Small intestine (tissue), 7 donors: ENCODE results near the gene FOXD4L3. TPM values are rescaled to one million over a fixed set of nuclear protein-coding genes. Genes with fewer than 3 reads are reported as not detected.
"Not testable (repeated sequence)": the region's sequence is repeated elsewhere in the genome, so short reads cannot be mapped to it uniquely, and the experiment has no call there.

Experiments used
- DNase-seq, 2 donors: peaks; one replicate each; pipeline versions ENCODE4 v3.0.0 to v3.0.0-alpha.2; 2013
- FAIRE-seq: peaks from 2 replicates; lab custom pipeline; 2012; peaks lifted over from hg19 to GRCh38; lab: Jason Lieb, UNC
- H3K27ac ChIP-seq, 3 donors: one replicate each; pipeline ENCODE4 v1.5.1; 2013; ENCODE audit warnings: low read length in 2 of 3, mild to moderate bottlenecking in 2 of 3, control low read depth in 1 of 3, inconsistent platforms in 1 of 3, low read depth in 1 of 3, moderate library complexity in 1 of 3
- H3K27me3 ChIP-seq, 3 donors: one replicate each; pipeline ENCODE4 v1.6.1; 2013; ENCODE audit warnings: low read length in 3 of 3, inconsistent platforms in 1 of 3; ENCODE audit not compliant: control insufficient read depth in 3 of 3, insufficient read depth in 3 of 3
- H3K36me3 ChIP-seq, 3 donors: one replicate each; pipeline ENCODE4 v1.6.1; 2013; ENCODE audit warnings: low read length in 3 of 3, inconsistent platforms in 1 of 3, low read depth in 1 of 3, mild to moderate bottlenecking in 1 of 3, moderate library complexity in 1 of 3; ENCODE audit not compliant: control insufficient read depth in 3 of 3, insufficient read depth in 2 of 3
- H3K4me1 ChIP-seq, 3 donors: one replicate each; pipeline ENCODE4 v1.6.1; 2013; ENCODE audit warnings: low read length in 2 of 3, inconsistent platforms in 1 of 3, low read depth in 1 of 3, mild to moderate bottlenecking in 1 of 3, moderate library complexity in 1 of 3; ENCODE audit not compliant: control insufficient read depth in 3 of 3, insufficient read depth in 2 of 3
- H3K4me3 ChIP-seq, 3 donors: one replicate each; pipeline ENCODE4 v1.5.1; 2013; ENCODE audit warnings: low read length in 3 of 3, control low read depth in 1 of 3, inconsistent platforms in 1 of 3, low read depth in 1 of 3, mild to moderate bottlenecking in 1 of 3, moderate library complexity in 1 of 3
- H3K9me3 ChIP-seq, 2 donors: one replicate each; pipeline ENCODE4 v1.6.1; 2013; ENCODE audit warnings: low read depth in 1 of 2, low read length in 1 of 2; ENCODE audit not compliant: control insufficient read depth in 2 of 2, insufficient read depth in 1 of 2
- WGBS, 3 donors: extraction: QIAGEN DNeasy Blood & Tissue Kit; methylation state at CpG; one replicate each; pipeline ENCODE4 v1.1.7; 2013; 5-methylcytosine and 5-hydroxymethylcytosine counted together
- polyA plus RNA-seq, 4 donors: library from polyadenylated mRNA; stranded (reverse) in 3 of 4; unstranded in 1 of 4; fragments of 200-250 nt in 3 of 4; fragments of 120-200 nt in 1 of 4; gene quantifications; one replicate each; pipeline versions ENCODE4 v1.2.1 to v1.2.3, GENCODE V29; 2013
- donor health status: healthy with polysubstance abuse.
- donor health status: control.
- donor health status: control.
- donor health status: Bipolar disorder and iron deficiency.
- donor health status: healthy.

FOXD4L3 gene
- polyA plus RNA-seq, 4 donors, result 0.03 to 0.45 (median 0.06) TPM; not detected in 1

- not testable (repeated sequence) for H3K4me3 ChIP-seq, H3K9me3 ChIP-seq, H3K27me3 ChIP-seq, H3K27ac ChIP-seq, DNase-seq, H3K36me3 ChIP-seq, H3K4me1 ChIP-seq, FAIRE-seq
- WGBS, 3 donors, result 17 to 31% (median 23%) methylated on average over 16 to 18 of the region's 21 CpGs
Observed at GRCh38 chr9:68307654-68308053, 5.0 kb downstream of the FOXD4L3 start.

DNA sequence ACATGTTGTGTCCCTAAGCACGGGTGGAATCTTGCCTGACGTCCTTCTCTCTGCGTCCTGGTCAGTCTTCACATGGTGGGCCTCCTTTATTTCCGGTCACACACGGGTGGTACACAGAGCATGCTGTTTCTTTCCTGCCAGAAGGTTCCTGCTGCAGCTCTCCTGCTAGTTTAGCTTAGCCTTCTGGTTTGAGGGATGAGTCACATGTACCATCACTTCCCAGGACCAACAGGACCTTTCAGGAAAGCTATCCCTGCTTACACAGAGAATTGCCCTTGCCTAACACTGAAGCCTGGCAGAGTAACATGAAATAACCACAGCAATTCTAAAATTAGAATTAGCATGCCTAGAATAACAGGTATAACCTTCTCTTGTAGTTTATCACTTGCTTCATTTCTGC is 8.5 kb downstream of the FOXD4L3 start:
- not testable (repeated sequence) for H3K4me1 ChIP-seq, DNase-seq, FAIRE-seq, H3K27ac ChIP-seq, H3K9me3 ChIP-seq, H3K4me3 ChIP-seq, H3K36me3 ChIP-seq, H3K27me3 ChIP-seq
- no CpG with 5 or more reads among the region's 5 CpGs for WGBS, 3 donors

DNA sequence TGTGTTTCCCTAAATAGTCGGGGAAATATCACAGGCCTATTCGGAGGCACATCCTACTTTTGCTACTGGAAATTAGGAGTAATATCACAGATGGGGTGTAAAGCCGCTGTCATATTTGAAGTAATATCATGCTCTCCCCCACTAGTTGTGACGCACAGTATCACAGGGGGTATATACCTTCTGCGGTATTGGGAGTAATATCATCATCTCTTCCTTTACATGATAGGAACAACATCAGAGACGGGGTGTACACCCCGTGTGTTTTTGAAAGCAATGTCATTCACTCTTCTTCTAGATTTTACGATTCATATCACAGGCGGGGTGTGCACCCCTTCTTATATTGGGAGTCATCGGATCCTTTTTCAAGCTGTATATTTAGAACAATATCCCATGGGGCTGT is 15.5 kb downstream of the FOXD4L3 start:
- not testable (repeated sequence) for H3K36me3 ChIP-seq, FAIRE-seq, H3K9me3 ChIP-seq, DNase-seq, H3K4me3 ChIP-seq, H3K27me3 ChIP-seq, H3K27ac ChIP-seq, H3K4me1 ChIP-seq
- WGBS, 3 donors, result 70 to 77% (median 71%) methylated on average over 9 of the region's 10 CpGs

DNA sequence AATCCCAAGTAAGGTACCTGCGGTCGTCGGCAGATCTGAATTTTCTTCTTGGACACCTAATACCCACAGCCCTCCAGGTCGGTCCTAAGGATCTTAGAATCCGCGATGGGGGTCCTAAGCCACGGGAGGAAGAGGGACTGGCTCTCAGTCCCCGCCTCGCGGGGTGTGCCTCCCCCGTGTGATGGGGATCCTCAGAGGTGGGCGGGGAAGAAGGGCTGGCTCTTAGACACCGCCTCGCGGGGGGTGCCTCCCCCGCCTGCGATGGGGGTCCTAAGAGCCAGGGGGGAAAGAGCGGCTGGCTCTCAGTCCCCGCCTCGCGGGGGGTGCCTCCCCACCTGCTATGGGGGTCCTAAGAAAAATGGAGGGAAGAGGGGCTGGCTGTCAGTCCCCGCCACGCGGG is 21.1 kb downstream of the FOXD4L3 start:
- not testable (repeated sequence) for H3K9me3 ChIP-seq, H3K27me3 ChIP-seq, H3K4me1 ChIP-seq, H3K27ac ChIP-seq, DNase-seq, H3K36me3 ChIP-seq, FAIRE-seq, H3K4me3 ChIP-seq
- 44 to 75% (median 65%) methylated on average over 5 to 14 of the region's 24 CpGs for WGBS, 3 donors

- H3K9me3 ChIP-seq, H3K27ac ChIP-seq, FAIRE-seq, DNase-seq, H3K36me3 ChIP-seq, H3K4me1 ChIP-seq, H3K27me3 ChIP-seq, H3K4me3 ChIP-seq: not testable (repeated sequence)
- 16 to 33% (median 27%) methylated on average over 4 to 6 of the region's 20 CpGs for WGBS, 3 donors
Observed at GRCh38 chr9:68324518-68324917, 21.9 kb downstream of the FOXD4L3 start.

DNA sequence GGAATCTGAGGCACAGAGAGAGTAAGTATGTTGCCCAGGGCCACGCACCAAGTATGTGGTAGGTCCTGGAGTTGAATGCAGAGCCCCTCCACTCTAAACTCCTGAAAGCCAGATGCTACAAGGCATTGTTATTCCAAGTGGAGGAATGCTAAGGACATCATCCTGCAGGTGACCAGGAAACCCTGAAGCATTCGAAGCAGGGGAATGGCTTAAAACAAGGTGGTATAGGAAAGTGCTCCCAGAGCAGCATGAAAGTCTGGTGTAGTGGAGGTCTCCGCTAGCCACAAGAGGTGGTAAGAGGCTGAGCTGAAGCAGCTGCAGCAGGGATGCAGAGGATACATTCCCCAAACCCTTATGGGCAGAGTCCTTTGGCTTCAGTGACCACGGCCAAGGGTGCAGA is 26.4 kb downstream of the FOXD4L3 start:
- WGBS, 3 donors, result 64 to 74% (median 74%) methylated on average over 2 of the region's 4 CpGs
- not testable (repeated sequence) for FAIRE-seq, H3K4me1 ChIP-seq, DNase-seq, H3K9me3 ChIP-seq, H3K4me3 ChIP-seq, H3K36me3 ChIP-seq, H3K27me3 ChIP-seq, H3K27ac ChIP-seq

GRCh38 chr9:68330531-68331173 is 28.0 kb downstream of the FOXD4L3 start:
- WGBS, 3 donors, result 80 to 88% (median 86%) methylated on average over 7 of the region's 11 CpGs
- FAIRE-seq, H3K4me3 ChIP-seq, H3K36me3 ChIP-seq, H3K4me1 ChIP-seq, H3K27me3 ChIP-seq, H3K9me3 ChIP-seq, H3K27ac ChIP-seq, DNase-seq: not testable (repeated sequence)

DNA sequence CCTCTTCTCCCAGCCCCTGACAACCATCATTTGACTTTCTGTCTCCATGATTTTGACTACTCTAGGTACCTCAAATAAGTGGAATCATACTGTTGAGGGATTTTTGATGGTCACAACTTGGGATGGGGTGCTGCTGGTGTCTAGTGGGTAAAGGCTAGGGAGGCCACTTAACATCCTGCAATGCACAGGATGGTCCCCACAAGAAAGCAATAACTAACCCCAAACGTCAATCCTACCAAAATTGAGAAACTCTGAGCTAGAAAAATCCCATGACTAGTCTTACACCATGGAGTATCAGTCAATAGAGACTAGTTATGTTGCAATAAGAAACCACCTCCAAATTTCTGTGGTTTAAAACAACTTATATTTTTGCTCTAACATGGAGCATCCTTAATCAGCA is 29.5 kb downstream of the FOXD4L3 start:
- H3K36me3 ChIP-seq, DNase-seq, H3K27ac ChIP-seq, H3K27me3 ChIP-seq, FAIRE-seq, H3K4me1 ChIP-seq, H3K4me3 ChIP-seq, H3K9me3 ChIP-seq: not testable (repeated sequence)
- WGBS, 3 donors, result 17 to 71% (median 44%) methylated on average over 1 of the region's 1 CpG

GRCh38 chr9:68335935-68336334 is 33.3 kb downstream of the FOXD4L3 start:
- not testable (repeated sequence) for H3K36me3 ChIP-seq, H3K27ac ChIP-seq, DNase-seq, H3K9me3 ChIP-seq, H3K27me3 ChIP-seq, H3K4me1 ChIP-seq, FAIRE-seq, H3K4me3 ChIP-seq
- 60 to 79% methylated on average over 1 to 2 of the region's 3 CpGs; no CpG with 5 or more reads in 1 of the 3 donors for WGBS, 3 donors
